Kidney epithelial cell (primary cell): ENCODE measurements around the gene GATB. TPM values are rescaled to one million over a fixed set of nuclear protein-coding genes. Genes with fewer than 3 reads are reported as not detected.
A peak's percentile ranks its signal among the peaks of the same experiment; 100 is the strongest.

Experiments
- DNase-seq: peaks from one replicate; pipeline ENCODE4 v3.0.0-alpha.2; 2010; ENCODE audit warnings: low read depth
- H3K27me3 ChIP-seq: 2 replicates; pipeline ENCODE4 v1.6.0; 2011; ENCODE audit warnings: low read length; ENCODE audit not compliant: control insufficient read depth, insufficient read depth
- H3K36me3 ChIP-seq: 2 replicates; pipeline ENCODE4 v1.5.1; 2011; ENCODE audit warnings: low read length; ENCODE audit not compliant: control insufficient read depth, insufficient read depth
- H3K4me3 ChIP-seq: 2 replicates; pipeline ENCODE4 v1.5.1; 2011; ENCODE audit warnings: low read depth, mild to moderate bottlenecking, control low read depth, low read length
- total RNA-seq: library from RNA; depleted of rRNA; stranded (reverse); fragments of >200 nt; gene quantifications from 2 replicates; pipeline ENCODE4 v1.2.3, GENCODE V29; 2015
- TF ChIP-seq, protein P1 (sequence below): IDR thresholded peaks from 2 replicates; pipeline ENCODE4 v1.5.1; 2011; ENCODE audit warnings: mild to moderate bottlenecking, moderate library complexity, low read length, control low read depth, inconsistent platforms; ENCODE audit not compliant: insufficient read depth, poor library complexity, severe bottlenecking

Gene GATB, protein sequence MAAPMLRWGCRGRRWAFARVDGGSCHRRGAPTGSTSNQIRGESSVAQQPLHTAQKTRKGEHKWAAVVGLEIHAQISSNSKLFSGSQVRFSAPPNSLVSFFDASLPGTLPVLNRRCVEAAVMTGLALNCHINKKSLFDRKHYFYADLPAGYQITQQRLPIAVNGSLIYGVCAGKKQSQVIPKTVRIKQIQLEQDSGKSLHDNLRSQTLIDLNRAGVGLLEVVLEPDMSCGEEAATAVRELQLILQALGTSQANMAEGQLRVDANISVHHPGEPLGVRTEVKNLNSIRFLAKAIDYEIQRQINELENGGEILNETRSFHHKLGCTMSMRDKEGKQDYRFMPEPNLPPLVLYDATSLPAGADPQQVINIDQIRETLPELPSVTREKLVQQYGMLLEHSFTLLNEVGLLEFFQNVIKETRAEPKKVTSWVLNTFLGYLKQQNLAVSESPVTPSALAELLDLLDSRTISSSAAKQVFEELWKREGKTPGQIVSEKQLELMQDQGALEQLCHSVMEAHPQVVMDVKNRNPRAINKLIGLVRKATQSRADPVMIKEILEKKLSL
- total RNA-seq: 37.9 and 39.4 TPM in 2 replicates

DNA sequence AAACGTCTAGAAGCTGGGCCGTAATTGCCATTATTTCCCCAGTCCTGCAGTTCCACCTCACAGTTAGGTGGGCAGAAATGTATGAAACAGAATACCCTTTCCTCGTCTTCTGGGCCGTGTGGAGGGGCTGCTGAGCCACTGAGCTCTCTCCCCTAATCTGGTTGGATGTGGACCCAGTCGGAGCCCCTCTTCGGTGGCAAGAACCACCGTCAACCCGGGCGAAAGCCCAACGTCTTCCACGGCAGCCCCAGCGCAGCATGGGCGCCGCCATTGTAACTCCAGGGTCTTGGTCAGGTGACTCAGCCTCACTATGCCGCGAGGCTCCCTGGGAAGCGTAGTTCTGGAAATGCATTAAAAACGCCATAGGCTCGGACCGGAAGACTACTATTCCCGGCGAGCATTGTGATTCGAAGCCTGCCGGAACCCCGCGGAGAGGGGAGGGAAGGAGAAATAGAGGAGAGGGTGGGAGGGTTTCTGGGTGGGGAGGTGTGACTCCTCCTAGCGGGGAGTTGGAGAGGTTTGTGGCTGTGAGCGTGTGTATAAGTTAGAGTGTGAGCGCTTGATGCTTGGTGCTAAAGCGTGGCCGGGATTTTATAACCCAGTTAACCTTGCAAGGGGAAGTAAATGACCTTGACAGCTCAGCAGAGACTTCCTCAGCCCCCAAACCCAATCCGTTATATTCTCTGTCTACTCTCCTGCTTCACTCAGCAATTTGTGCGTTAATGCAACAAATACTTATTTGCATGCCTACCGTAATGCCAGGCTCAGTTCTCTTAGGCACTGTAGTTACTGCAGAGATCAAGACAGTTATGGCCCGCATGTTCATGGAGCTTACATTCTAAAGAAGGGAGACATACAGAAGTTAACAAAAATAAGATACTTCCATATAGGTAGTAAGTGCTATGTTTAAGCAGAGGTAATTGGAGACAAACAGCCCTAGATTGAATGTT lies at the start of gene GATB:
Gene GATB, minus strand, starts transcription at position 296 of the 950 bp plus-strand sequence. Its CDS starts 25 bp downstream, at position 271.
- TF ChIP-seq, protein P1, sequence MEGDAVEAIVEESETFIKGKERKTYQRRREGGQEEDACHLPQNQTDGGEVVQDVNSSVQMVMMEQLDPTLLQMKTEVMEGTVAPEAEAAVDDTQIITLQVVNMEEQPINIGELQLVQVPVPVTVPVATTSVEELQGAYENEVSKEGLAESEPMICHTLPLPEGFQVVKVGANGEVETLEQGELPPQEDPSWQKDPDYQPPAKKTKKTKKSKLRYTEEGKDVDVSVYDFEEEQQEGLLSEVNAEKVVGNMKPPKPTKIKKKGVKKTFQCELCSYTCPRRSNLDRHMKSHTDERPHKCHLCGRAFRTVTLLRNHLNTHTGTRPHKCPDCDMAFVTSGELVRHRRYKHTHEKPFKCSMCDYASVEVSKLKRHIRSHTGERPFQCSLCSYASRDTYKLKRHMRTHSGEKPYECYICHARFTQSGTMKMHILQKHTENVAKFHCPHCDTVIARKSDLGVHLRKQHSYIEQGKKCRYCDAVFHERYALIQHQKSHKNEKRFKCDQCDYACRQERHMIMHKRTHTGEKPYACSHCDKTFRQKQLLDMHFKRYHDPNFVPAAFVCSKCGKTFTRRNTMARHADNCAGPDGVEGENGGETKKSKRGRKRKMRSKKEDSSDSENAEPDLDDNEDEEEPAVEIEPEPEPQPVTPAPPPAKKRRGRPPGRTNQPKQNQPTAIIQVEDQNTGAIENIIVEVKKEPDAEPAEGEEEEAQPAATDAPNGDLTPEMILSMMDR: peak; percentile 70
- H3K36me3 ChIP-seq: no peaks in the 10 kb centered on the region
- peak within 1 kb of the TSS; percentile 96 for H3K4me3 ChIP-seq
- H3K27me3 ChIP-seq: no peaks in the 10 kb centered on the region
- DNase-seq: peak; percentile 88

DNA sequence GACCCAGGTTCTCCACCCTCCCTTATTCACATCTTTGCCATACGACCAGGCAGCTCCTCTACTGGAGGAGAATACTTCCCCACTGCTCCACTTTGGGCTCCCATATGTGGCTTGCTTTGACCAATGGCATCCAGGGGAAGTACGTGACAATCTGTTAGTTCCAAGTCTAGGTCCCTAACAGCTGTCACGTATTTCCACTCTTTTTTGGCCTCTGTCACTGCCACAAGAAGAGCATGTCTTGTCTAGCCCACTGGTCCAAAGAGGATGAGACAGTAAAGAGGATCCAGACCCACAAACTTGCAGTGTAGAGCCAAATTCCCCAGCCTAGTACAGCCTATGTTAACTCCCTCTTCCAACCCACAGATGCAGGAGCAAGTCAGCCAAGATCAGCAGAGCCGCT lies 49.7 kb upstream of the GATB start:
- no peak overlapping the region for H3K4me3 ChIP-seq
- H3K27me3 ChIP-seq: no peaks in the 10 kb centered on the region
- TF ChIP-seq, protein P1: no peak
- DNase-seq: no peak
- H3K36me3 ChIP-seq: no peaks in the 10 kb centered on the region

DNA sequence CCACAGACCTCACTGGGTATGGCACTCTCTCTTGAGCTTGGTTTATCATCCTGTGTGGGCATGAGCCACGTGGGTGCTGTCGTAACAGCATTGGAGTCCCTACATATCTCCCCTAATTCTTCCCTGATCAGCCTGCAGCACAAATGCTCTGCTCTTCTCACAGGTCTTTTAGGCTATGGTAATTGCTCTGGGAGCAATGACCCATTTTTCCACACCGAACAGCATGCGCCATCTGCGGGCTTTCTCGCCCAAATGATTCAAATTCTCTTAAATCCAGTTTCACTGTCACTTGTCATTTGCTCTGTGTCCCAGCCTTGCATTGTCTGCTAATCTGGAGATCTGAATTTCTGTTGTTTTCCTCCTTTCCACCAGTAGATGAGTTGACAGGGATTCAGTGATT lies 48.9 kb upstream of the GATB start:
- TF ChIP-seq, protein P1: no peak
- no peaks in the 10 kb centered on the region for H3K27me3 ChIP-seq
- no peak for DNase-seq
- no peaks in the 10 kb centered on the region for H3K36me3 ChIP-seq
- H3K4me3 ChIP-seq: no peak overlapping the region

DNA sequence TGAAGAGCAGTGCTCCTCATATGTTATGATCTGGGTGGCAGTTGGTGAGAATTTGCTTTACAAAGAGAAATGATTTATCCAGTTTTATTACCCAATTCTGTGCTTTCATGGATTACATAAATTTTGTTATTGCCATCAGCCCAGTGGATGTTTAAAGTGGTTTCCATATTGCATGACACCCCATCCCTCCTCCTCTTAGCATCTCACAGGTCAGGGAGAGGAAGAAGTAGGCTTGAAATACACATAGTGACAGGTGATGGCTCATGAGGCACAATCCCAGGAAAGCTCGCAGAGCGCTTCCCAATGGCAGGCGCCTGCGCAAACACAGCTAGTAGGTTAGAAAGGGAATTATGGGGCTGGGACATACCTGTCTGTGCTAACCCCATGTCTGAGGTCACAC lies 47.7 kb upstream of the GATB start:
- H3K27me3 ChIP-seq: no peaks in the 10 kb centered on the region
- H3K36me3 ChIP-seq: no peaks in the 10 kb centered on the region
- H3K4me3 ChIP-seq: no peak overlapping the region
- no peak for DNase-seq
- TF ChIP-seq, protein P1: no peak

DNA sequence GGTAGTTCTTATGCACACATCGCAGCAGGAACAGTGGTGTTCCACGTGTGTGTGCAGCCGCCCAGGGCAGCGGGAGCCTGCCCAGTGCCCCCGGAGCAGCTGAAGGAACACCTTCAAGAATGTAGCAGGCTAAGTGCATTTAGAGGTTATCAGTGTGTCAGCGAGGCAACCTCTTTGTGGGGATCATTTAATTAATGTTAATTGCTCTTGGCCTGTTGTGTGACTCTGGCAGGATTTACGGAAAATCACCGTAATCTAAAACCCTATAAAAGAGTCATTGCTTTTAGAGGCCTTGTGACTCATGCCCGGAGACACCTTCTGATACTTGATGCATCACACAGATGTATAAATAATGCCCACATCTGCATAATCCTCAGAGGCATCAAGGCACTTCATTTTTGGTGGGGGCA lies 47.3 kb upstream of the GATB start:
- no peak for DNase-seq
- no peaks in the 10 kb centered on the region for H3K36me3 ChIP-seq

More for the DNA sequence above, 47.3 kb upstream of the GATB start:
- Histone ChIP-seq H3K4me3 (no peak overlapping the region), H3K27me3 (no peaks in the 10 kb centered on the region)
- TF ChIP-seq, protein P1: no peak
